Measurements from ENCODE around the gene FZR1.
A peak's percentile ranks its signal among the peaks of the same experiment; 100 is the strongest.

Gene FZR1

GRCh38 chr19:3505598-3506383, at the start of gene FZR1:
Gene FZR1 (plus strand): TSS chr19:3506311. CDS start chr19:3522990, 16,679 bp downstream.
- DNase-seq: peak; percentile 82

GRCh38 chr19:3456925-3457527, 49.1 kb upstream of the FZR1 start:
- DNase-seq: no peak

DNA sequence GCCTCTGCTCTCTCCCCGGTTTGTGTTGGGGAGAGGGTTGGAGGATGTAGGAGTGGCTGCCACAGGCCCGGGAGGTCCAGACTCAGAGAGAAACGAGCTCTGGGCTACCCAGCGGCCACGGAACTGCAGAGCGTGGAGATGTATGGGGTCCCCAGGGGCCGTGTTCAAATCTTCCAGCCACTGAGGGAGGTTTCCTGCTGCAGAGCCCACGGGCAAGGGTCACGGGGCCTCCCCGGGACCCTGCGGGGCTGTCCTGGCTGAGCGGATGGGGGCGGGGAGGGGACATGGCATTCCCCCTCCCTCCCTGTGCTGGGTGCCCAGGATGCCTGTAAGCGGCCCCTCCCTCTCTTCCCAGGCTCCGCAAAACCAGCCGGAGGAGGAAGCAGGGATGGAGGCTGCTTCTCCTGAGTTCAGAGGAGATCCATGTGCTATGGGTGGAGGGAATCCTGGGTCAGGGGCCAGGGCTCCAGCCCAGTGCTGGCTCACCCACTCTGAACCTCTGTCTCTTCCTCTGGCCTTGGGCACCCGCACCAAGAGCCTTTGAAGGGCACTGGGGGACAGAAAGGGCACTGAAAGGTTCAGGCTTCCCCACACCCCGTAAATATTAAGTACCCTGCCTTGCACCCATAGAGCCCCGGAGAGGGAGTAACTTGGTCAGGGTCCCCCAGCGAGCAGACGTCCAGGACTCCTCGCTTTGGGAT, 48.4 kb upstream of the FZR1 start:
- no peak for DNase-seq

DNA sequence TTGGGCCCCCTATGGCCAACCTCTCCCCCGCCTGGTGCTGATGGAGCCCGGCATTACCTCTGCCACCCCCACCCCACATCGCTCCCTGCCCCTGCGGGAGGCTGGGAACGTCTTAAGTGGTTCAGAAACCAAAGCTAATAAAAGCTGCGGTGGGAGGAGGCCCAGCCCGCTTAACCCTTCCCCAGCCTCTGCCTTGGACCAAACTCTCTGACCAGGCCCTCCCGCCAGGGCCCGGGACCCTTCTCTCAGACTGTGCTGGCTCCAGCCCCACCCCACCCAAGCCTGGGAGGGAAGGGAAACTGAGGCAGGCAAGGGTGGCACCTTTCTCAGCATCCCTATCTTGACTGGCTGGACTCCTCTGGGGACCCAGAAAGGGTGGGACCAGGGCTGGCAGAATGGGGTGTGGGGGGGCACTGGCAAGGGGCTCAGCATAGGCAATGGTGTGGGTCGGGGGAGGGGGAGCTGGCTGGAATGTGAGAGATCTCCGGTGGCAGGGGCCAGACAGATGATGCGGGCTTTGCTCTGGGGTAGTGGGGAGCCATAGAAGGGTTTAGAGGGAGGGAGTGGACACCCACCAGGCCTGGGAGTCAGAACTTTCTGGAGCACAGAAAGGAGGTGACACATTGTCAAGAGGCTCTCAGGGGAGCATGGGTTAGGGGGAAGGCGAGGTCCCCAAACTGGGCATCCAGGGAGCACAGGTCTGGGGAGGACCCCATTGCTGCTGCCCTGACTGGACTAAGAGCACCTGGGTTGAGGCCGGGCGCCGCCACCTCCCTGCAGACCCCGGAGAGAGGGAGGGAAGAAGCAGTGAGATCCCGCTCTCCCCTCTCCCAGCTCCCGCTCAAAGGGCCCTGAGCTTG, 47.7 kb upstream of the FZR1 start:
- DNase-seq: no peak

GRCh38 chr19:3459089-3459881, 46.8 kb upstream of the FZR1 start:
- DNase-seq: no peak

- no peak for DNase-seq
These were observed 46.0 kb upstream of the FZR1 start for GRCh38 chr19:3459965-3460582.

GRCh38 chr19:3462991-3463713, 43.0 kb upstream of the FZR1 start:
- DNase-seq: no peak

GRCh38 chr19:3463714-3464586, 42.2 kb upstream of the FZR1 start:
- no peak for DNase-seq

DNA sequence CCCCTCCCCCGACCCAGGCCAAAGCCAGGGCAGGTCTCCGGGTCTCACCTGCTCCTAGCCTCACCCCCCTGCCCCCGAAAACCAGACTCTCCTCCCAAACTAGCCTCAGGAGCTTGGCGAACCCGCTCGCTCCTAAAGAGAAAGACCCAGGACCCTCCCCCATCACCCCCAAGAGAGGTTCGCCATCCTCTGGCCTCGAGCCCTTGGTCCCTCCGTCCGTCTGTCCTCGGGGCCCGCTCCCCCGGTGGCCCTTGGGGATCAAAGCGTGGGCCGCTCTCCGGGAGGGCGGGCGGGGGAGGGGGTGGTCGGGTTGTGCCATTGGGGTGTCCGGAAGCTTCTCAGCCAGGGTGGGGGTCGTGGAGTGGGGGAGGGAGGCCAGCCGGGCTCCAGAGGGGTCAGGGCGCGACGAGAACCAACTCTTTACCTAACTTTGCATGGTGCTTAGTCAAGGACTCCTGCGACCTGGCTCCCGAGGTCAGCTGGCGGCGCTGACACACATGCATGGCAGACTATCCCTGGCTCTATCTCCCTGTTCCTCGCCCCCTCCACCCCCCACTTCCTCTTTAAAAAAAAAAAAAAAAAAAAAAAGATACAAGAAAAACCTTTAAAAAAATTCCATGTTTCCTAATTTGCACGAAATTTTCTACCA, 41.4 kb upstream of the FZR1 start:
- no peak for DNase-seq

DNA sequence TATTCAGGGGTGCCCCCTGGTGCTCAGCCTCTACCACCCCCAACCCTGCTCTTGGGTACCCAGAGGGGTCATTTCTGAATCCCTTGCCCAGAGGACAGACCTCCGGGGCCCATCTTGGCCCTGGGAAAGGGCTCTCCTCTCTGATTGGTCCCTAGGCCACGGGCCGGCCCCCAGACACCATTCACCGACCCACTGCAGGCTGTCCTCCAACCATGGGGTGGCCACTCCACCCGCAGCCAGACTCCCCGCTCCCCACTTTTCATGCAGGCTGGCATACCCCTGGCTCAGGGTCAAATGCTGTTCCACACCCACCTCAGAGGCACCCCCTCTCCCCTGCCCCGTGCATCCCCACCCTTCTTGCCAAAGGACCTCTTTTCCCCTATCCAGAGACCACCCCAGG, 40.6 kb upstream of the FZR1 start:
- no peak for DNase-seq

DNA sequence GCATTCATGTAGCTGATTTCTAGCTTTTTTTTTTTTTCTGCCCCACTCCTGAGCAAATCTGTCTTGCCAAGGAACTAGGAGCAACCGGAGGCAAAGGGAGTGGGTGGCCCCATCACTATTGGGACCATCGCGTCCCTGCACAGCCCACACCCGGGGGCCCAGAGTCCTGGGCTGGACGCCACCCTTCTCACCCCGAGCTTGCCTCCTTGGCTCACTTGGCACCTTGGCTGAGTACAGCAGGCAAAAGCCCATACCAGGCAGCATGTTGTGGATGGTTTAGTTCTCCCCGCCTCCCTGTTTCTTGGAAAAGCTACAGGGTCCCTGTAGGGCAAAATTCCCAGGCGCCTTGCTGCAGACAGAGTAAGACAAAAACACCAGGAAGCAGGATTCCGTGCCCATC, 39.5 kb upstream of the FZR1 start:
- no peak for DNase-seq

DNA sequence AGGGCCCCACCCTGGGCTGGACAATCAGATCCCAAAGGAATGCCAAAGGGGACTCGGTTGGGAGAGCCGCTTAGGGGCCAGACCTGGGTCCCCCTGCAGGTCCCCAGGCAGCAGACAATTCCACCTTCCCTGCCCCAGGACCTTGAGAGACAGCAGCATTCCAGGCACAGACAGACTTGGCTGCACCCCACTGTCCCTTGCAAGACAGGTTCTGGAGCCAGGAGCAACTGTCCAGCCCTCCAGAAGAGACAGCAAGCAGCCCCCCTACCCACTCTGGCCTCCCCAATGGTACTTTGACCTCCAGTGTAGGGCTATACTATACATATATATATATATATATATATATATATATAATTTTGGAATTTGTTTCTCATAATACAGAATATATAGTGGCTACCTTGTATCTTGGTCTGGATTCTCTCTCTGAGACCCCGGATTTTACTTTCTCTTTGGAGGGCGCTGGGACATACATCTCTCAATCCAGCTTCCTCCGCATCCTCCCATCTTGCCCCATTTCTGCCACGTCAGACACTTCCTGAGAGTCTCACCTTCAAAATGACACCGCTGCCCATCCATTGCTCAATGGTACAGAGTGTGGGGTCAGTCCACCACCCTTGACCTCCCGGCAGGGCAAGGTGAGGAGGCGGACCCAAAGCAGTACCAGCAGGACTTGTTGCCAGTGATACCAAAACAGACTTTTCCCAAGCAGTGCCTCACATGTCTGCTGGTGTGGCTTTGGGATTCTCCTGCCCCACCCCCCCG, 38.5 kb upstream of the FZR1 start:
- DNase-seq: no peak

- DNase-seq: no peak
These were observed 37.9 kb upstream of the FZR1 start for GRCh38 chr19:3468211-3468610.

GRCh38 chr19:3469638-3470499, 36.2 kb upstream of the FZR1 start:
- no peak for DNase-seq

DNA sequence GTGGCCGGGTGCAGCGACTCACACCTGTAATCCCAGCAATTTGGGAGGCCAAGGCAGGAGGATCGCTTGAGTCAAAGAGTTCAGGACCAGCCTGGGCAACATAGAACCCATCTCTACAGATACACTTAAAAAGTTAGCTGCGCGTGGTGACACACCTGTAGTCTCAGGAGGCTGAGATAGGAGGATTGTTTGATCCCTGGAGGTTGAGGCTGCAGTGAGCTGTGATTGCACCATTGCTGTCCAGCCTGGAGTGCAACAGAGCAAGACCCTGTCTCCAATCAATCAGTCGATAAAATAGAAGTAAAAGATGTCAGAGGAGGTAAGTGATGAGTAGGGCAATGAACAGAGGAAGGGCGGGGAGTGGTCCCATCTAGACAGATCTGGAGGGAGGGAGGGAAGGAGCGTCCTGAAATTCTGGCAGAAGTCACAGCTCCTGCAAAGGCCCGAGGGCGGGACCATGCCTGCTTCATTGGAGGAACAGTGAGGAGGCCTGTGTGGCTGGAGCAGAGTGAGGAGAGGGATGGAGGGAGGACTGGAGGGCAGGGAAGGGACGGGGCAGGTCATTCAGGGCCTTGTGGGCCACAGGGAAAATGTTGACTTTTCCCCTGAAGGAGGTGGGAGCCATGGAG, 35.5 kb upstream of the FZR1 start:
- DNase-seq: no peak

GRCh38 chr19:3471954-3472655, 34.0 kb upstream of the FZR1 start:
- no peak for DNase-seq

DNA sequence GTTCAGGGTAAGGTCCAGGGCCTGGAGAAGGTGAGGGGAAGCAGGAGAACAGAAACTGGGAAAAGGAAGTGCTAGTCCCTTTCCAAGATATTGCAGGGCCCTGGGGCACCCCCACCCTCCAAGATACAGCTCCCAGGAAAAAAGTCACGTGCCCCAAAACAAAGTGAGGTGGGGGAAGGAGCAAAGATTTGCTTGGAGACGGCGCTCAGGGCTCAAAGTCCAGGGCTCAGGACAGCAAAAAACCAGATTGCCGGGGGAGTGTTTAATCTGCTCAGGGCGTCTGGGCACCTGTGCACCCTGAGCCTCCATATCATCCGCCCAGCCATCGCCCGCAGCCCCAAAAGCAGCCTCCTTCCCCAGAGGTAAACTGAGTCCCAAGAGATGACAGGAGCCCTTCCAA, 32.1 kb upstream of the FZR1 start:
- no peak for DNase-seq

All from SIG-M5 (cell line).